ENCODE results near the gene MED8.
"Not testable (repeated sequence)": the region's sequence is repeated elsewhere in the genome, so short reads cannot be mapped to it uniquely, and the experiment has no call there.

MED8 gene

GRCh38 chr1:43421976-43422750 lies 32.6 kb upstream of the MED8 start:
- DNase-seq, result no peak

DNA sequence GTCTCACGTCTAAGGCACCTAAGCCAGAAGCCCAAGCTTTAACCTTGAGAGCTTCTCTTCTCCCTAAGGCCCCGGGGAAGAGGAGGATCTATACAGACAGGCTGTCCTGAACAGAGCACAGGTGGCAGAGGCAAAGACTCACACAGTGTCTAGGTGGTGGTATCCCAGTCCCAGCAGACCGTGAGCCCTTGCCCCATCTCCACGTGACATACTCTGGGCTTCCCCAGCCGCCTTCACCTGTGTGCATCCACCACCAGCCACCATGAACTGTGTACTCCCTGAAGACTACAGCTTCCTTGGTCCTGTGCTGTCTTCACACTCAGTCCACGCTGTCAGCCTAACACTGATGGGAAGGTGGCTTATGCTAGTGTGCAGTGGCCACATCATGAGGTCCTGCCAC lies 31.8 kb upstream of the MED8 start:
- no peak for DNase-seq

GRCh38 chr1:43420874-43421273 lies 31.3 kb upstream of the MED8 start:
- DNase-seq, result no peak

- no peak for DNase-seq
Measured at GRCh38 chr1:43419627-43420425, 30.2 kb upstream of the MED8 start.

GRCh38 chr1:43418858-43419257 lies 29.3 kb upstream of the MED8 start:
- no peak for DNase-seq

GRCh38 chr1:43415901-43416300 lies 26.3 kb upstream of the MED8 start:
- DNase-seq, result no peak

- no peak for DNase-seq
Measured at GRCh38 chr1:43414634-43415223, 25.1 kb upstream of the MED8 start.

DNA sequence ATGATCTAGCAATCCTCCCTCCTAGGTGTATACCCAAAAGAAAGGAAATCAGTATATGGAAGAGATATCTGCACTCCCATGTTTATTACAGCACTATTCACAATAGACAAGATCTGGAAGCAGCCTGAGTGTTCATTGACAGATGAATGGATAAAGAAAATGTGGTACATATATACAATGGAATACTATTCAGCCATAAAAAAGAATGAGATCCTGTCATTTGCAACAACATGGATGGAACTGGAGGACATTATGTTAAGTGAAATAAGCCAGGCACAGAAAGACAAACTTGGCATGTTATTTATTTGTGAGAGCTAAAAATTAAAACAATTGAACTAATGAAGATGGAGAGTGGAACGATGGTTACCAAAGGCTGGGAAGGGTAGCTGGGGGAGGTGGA lies 23.8 kb upstream of the MED8 start:
- not testable (repeated sequence) for DNase-seq

GRCh38 chr1:43410571-43410970 lies 21.0 kb upstream of the MED8 start:
- no peak for DNase-seq

DNA sequence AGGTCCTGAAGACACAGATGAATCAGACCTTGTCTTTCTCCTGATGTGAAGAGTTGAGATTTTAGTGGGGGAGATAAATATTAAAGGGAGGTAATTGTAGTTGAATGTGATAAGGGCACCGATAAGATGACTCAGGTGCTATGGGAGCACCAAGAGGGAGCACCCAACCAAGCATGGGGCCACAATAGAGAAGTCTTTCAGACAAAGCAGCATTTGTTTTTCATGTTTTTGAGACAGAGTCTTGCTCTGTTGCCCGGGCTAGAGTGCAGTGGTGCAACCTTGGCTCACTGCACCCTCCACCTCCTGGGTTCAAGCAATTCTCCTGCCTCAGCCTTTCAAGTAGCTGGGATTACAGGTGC lies 16.3 kb upstream of the MED8 start:
- no peak for DNase-seq

DNA sequence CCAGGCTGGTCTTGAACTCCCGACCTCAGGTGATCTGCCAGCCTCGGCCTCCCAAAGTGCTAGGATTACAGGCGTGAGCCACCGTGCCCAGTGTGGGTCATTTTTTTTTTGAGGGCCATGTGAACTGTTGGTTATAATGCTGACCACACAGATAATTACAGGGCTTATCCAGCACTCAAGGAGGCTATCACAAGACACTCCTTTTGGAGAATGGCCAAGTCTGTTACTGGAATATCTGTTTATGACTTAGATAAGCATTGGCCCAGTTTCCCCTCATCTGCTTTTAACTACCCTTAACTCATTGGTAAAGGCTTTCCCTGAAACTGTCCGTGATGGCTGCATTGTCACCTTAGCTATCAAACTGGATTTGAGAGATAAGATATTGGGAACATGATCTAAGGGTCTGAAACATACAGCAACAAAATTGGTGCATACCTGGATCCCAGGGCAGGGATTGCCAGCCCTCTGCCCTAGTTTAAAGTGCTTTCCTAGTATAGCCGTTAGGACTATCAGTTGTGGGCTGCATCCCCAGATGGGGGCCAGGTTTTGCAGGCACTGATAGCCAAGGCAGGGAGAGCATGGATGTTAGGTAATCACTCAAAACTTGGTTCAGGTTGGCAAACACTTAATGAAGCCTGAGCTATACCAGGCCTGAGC lies 15.7 kb upstream of the MED8 start:
- no peak for DNase-seq

DNA sequence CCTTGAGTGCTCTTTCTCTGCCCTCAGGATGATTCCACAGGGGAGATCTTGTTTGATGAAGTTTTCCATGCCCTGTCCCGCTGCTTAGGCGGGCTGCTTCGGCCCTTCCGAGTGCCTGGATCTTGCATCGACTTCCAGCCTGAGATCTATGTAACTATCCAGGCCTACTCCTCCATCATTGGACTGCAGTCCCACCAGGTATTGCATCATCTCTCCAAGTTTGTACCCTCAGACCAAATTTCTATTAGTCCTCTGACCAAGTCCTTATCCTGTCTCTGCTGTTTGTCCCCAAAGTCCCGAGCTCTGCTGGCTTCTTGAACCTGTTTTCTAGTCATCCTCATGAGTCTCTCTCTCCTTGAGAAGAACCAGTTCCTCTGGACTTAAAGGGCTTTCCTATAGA lies 14.8 kb upstream of the MED8 start:
- no peak for DNase-seq

GRCh38 chr1:43402089-43402865 lies 12.7 kb upstream of the MED8 start:
- no peak for DNase-seq

DNA sequence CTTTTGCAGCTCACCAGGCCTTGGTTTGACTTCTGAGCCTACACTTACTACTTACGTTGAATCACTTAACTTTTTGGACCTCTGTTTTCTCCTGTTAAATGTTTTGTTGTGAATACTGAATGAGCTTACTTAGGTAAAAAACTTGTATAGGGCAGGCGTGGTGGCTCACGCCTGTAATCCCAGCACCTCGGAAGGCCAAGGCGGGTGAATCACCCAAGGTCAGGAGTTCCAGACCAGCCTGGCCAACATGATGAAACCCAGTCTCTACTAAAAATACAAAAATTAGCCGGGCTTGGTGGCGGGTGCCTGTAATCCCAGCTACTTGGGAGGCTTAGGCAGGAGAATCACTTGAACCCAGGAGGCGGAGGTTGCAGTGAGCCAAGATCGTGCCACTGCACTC lies 10.8 kb upstream of the MED8 start:
- not testable (repeated sequence) for DNase-seq

DNA sequence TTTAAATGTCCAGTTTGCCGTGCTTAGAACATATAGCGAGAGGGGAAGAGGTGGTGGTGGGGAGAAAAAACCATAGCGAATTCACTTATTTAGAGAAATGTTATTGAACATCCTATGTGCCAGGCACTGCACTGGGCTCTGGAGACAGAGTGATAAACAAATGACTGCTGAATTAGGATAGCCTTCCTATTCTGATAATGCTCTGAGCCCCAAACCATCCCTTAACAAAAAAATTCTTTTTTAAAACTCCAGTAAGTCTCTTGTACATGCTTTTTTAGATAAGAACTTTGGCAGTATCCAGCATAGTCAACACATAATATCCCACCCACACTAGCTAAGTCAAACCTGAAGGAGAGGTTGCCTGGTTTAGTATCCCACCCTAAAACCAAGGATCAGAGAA lies 8.6 kb upstream of the MED8 start:
- DNase-seq, result no peak

DNA sequence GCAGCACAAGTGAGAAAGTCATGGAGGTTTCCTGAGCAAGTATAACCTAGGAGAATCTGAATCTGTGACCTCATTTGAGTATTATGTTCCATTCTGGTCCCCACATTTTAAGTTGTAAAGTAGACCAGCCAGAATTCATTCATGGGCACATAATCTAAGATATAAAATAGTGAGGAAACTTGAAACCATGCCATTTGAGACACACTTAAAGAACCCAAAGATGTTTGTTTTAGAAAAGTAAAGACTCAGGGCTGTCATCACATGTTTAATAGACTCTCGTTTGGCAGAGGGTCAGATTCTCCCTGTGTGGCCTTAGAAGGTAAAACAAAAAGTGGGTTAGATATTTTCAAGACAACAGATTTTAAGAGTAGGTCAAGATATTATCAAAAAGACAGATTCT lies 6.5 kb upstream of the MED8 start:
- DNase-seq, result no peak

GRCh38 chr1:43395523-43395922 lies 5.9 kb upstream of the MED8 start:
- DNase-seq, result no peak

DNA sequence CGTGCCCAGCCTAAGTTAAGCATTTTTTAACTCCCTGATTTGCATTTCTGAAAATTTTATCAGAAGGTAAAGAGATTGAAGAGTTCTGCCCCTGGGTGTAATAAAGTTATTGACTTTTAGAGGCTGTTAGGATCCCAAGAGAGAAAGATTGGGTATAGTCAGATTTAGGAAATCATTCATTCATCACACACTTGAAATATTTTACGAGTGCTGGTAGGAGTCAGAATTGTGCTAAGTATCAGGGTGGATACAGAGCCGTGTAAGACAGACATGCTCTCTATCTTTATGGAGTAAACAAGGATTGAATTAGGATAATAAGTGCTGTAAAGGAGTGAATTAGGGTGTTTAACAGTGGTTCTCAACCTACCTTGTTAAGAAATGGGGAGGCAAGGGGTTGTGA lies 3.1 kb upstream of the MED8 start:
- DNase-seq, result no peak

DNA sequence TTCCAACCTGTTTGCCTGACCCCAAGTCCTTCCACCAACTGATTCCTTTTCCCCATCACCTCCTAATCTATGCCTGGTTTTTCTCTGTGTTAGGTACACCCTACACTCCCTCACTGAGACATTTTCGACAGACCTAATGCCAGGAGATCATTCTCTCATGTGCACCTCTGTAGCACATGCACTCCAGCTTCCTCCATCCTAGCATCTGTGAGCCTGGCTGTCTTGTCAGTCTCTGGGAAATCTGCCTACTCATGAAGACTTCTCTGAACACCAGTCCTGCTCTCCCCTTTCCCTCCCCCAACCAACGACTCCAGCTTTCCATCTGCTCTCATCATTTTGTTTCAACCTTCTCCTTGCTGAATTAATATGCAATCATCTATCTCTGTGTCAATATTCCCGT lies 987 bp downstream of the MED8 start:
- DNase-seq, result no peak

DNA sequence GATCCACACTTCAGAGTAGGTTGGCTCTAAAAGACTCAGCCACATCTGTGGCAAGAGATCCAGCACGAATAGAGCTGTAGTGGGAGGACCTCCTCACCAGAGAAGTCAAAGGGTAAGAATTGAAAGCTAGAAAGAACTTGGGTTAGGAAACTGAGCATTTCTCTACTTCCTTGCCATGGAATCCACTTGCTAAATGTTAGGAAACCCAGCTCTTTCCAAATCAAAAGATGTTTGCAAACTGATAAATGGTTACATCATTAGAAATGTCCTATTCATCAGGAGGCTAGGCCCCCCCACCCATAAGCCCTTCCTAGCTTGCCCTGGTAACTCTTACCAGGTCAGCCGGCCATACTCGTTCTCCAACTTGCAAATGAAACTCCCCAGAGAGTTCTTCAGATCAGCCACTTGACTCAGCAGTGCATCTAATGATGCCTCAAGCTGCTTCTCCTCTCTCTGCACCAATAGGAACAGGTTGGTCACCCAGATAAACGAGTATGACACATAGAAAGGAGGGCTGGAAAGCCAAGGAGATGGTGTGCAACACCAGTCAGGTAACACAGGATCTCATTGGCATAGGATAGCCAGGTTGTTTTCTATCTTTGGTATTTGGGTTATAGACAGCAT lies 1.5 kb downstream of the MED8 start:
- no peak for DNase-seq

DNA sequence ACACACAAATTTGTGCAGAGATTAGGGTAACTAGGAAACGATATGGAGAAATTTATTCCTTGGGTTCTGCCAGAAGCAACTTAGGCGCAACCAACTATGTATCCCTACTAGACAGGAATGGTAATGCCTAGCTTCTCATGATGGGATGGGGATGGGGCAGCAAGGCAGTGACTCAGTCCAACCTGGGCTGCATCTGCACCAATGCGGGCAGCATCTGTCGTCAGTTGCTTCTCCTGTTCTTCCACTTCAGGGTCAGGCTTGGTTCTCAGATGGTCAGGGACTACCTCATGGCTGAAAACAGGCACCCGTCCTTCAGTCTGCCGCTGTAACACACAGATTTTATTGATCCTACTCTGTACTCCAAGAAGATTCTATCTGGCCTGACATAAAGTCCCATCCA lies 2.9 kb downstream of the MED8 start:
- DNase-seq, result no peak

DNA sequence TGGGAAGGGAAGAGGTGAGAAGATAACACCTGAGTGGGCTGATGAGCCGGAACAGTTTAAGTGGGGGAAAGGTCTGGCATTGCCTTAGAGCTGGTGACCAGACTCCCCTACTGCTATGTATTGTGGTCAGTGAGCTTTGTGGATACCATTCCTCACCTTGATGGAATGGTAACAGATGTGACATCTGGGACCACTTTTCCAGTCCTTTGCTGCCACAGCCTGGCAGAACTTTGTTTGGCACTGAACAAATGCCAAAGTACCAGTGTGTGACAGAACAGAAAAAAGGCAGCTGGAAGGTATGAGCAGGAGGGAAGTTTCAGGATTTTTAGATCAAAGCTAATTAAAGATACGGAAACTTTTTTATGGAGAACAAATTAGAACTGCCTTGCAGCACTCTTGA lies 6.2 kb downstream of the MED8 start:
- DNase-seq, result no peak
